Measurements from ENCODE around the gene WDR91. TPM values are rescaled to one million over a fixed set of nuclear protein-coding genes. Genes with fewer than 3 reads are reported as not detected.
"Not testable (repeated sequence)": the region's sequence is repeated elsewhere in the genome, so short reads cannot be mapped to it uniquely, and the experiment has no call there.

WDR91 gene
- total RNA-seq, 1 donor from 2014 or later, result 13.1 TPM

GRCh38 chr7:135178364-135178763 is 33.0 kb downstream of the WDR91 start:
- no peak for DNase-seq

- DNase-seq, result no peak
Observed at GRCh38 chr7:135177028-135177696, 34.2 kb downstream of the WDR91 start.

- DNase-seq, result no peak
Observed at GRCh38 chr7:135175931-135176330, 35.4 kb downstream of the WDR91 start.

GRCh38 chr7:135174941-135175340 is 36.4 kb downstream of the WDR91 start:
- DNase-seq, result no peak

GRCh38 chr7:135173916-135174315 is 37.4 kb downstream of the WDR91 start:
- not testable (repeated sequence) for DNase-seq

- DNase-seq, result not testable (repeated sequence)
Observed at GRCh38 chr7:135171581-135172291, 39.6 kb downstream of the WDR91 start.

GRCh38 chr7:135170998-135171481 is 40.3 kb downstream of the WDR91 start:
- DNase-seq, result not testable (repeated sequence)

GRCh38 chr7:135170274-135170997 is 40.9 kb downstream of the WDR91 start, which contains the start of gene CYREN:
CYREN (minus strand) TSS chr7:135170707; CDS start chr7:135168922, 1,785 bp downstream.
- DNase-seq, result peak; percentile 72

GRCh38 chr7:135169964-135170273 is 41.4 kb downstream of the WDR91 start:
- no peak for DNase-seq

GRCh38 chr7:135169141-135169963 is 42.0 kb downstream of the WDR91 start:
- no peak for DNase-seq

GRCh38 chr7:135168489-135169140 is 42.7 kb downstream of the WDR91 start:
- no peak for DNase-seq

- no peak for DNase-seq
Observed at GRCh38 chr7:135168001-135168400, 43.3 kb downstream of the WDR91 start.

GRCh38 chr7:135167365-135167917 is 43.9 kb downstream of the WDR91 start:
- DNase-seq, result no peak

- DNase-seq, result no peak
Observed at GRCh38 chr7:135166338-135166990, 44.9 kb downstream of the WDR91 start.

GRCh38 chr7:135165862-135166261 is 45.5 kb downstream of the WDR91 start:
- DNase-seq, result no peak

- no peak for DNase-seq
Observed at GRCh38 chr7:135164357-135165061, 46.8 kb downstream of the WDR91 start.

- no peak for DNase-seq
Observed at GRCh38 chr7:135162382-135163001, 48.8 kb downstream of the WDR91 start.

- no peak for DNase-seq
Observed at GRCh38 chr7:135161669-135162068, 49.7 kb downstream of the WDR91 start.

GRCh38 chr7:135160858-135161653 is 50.3 kb downstream of the WDR91 start:
- no peak for DNase-seq

Data from skin of body (tissue), 2 donors.